T-helper 22 cell (primary cell): ENCODE data around the gene ANKRD35.
"Not testable (repeated sequence)": the region's sequence is repeated elsewhere in the genome, so short reads cannot be mapped to it uniquely, and the experiment has no call there.

Experiments
- DNase-seq: peaks from one replicate; pipeline ENCODE4 v3.0.0-alpha.2; 2020; ENCODE audit warnings: low read depth

ANKRD35 gene

DNA sequence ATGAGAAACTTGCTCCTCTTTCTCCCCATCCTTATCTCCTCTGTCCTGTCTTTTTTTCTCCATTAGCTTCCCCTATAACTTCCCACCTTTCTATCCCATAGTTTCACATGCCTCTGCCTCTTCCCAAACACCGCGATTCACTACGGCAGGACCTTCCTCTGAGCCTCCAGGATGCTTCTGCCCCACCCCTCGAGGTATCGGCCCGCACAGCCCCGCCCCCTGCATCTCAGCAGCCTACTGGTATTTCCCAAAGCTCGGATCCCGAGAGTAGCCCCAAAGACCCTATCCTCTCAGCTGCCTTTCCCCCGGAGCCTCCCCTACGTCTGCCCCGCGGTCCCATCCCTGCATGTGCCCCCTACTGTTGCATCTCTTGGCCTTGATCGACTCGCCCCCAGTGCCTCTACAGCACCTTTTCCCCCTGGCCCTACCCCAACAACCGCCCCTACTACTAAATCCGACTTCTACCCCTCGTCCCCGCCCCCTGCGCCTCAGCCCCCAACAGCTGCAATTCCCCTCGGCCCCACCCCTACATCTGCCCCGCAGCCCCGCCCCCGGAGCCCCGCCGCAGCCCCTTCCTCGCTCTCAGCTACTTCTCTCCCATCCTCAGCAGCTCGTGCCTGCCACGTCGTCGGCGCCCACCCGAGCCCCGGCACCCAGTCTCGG lies 27.3 kb downstream of the ANKRD35 start:
- DNase-seq: peak; percentile 67

DNA sequence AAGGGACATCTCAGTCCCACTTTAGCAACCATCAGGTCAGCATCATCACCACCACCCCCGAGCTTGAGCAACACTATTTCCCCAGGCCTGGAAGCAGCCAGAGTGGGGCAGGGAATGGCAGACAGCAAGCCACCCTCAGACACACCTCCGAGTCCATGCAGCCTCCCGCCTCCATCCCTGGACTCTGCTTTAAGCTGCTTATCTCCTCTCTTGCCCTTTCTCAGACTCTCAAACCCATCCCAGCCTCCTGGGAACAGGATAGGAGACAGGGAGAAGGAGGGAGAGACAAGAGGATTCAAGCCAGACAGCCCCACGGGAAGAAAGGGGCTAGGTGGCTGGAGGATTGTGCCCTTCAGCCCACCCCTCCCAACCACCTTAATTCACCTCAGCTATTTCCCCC lies 28.5 kb downstream of the ANKRD35 start:
- no peak for DNase-seq

DNA sequence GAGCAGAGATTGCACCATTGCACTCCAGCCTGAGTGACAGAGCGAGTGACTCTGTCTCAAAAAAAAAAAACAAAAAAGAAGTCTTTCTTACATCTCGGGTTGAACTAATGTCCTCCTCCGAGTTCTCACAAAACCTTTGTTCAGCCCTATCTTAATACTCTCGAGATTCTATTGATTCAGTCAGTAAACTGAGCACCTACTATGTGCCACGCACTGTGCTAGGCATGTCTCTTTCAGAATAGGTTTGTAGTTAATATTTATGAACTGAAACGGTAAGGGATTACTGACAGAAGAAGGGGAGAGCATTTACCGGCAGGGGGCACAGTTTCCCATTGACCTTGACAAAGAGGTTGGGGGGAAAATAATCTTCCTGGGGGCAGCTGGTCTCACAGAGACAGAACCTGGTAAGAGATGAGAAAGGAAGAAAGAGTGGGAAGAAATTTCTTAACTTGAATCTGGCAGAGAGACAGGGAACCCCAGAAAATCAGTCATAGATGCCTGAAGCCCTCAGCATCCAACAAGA lies 30.2 kb downstream of the ANKRD35 start:
- DNase-seq: no peak

DNA sequence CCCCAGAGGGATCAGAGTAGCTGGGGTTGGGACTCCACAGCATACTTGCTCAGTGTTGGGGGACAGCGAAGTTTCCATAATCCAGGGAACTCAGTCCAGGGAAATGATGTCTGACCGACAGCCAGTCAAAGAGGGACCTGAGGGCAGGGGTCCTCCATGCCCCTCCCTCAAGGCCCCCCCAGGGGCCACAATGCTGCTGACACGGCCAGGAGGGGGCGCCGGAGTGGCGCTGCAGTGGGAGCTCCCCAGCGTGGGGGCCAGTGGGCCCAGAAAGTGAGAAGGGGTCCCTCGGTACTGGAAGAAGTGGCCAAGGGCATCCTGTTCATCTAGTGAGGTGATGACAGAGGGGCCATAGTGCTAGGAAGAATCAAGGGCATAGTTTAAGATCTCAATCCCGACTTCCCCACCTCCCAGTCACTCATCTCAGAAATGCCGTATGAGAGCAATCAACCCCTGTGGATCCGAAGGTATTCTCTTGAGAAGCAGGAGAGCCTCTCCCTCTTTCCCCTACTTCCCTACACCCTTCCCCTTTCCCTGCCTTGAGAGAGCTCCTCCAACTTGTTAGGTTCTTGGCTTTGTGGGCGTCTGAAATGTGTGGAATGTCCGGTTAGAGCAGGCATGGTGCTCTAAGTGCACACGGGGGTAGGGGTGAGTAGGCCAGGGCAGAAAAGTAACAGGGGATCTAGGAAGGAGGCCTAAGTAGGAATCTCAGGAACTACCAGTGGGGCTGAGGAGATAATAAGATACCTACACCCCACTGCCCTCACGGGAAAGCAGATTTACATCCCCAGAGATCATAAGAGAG lies 36.1 kb downstream of the ANKRD35 start:
- DNase-seq: no peak

DNA sequence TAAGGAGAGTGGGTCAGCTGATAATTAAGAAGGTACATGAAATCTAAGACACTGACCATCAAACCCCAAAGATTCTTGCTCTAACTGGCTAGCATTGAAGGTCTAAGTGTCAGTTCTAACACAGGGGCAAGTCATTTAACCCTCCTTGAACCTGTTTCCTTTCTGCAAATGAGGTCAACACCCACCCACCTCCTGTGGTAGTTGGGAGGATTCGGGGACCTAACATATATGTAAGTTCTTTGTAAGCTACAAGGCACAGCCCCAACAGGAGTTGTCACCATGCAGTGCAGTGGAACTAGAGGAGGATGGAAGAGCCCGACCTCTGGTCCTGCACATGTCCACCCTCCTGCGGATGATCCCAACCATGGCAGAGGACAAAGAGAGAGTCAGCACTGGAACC lies 37.8 kb downstream of the ANKRD35 start:
- DNase-seq: no peak

DNA sequence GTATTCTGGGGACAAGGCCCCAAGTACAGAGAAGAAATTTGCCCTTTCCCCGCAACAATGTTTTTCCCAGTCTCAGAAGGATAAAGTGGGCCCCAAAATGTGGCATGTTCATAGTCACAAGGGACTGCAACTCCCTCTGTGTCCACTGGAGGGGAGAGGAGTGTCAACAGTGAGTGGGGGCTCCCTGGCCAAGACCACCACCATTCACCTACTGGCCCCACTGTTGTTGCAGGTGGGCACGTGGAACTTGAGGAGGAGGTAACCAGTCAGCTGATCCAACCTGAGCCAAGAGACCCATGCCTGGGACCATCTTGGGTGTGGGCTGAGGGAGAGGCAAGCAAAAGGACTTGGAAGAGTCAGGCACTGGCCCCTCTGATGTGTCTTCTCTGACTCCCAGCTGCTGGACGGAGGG lies 39.5 kb downstream of the ANKRD35 start:
- no peak for DNase-seq

DNA sequence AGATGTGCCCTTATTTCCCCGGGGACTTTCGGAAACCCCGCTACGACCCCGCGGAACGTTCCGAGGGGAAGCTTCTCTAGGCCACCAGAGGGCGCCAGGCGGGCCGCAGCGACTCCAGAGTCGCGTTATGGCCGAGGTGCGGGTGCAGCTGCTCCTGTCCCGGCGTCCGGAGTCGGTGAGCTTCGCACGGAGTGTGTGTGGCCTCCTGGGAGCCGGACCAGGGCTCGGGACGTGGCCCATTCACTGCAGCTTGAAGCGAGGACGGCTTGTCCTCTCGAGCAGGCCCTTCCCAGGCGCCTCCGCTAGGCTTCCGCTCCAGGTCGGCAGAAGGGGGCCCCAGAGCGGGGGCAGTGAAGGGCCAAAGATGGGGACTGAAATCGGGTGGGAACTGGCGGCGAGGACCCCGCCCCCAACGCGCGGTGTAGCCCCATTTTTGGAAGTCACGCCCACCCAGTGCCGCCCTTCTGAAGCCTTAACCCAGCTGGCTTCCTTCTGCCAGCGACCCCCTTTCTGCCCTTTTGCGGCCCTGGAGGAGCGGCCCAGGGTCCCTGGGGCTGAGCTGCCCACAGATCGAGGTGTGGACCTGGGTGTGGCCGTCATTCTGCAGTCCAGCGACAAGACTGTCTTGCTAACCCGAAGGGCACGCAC lies 40.0 kb downstream of the ANKRD35 start, which contains the start of gene NUDT17:
TSS of gene NUDT17 (plus strand) at position 117 of the 648 bp plus-strand sequence. CDS start at position 128, 11 bp downstream.
- DNase-seq: peak; percentile 53

DNA sequence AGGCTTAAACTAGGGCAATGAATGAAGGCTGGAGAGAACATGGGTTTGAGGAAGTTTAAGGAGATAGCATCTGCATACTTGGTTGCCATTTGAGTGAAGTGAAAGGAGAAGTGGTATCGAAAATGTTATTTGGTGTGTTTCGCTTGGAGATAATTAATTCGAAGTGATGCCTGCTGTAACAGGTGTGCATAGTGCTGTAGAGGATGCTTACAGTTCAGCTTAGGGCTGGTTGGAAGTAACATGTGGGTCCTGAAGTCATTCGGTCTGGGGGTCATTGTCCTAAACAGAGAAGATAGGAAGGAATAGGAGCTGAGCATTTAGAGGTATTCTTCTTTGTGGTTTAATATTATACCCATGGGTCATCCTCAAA lies 40.5 kb downstream of the ANKRD35 start:
- no peak for DNase-seq

DNA sequence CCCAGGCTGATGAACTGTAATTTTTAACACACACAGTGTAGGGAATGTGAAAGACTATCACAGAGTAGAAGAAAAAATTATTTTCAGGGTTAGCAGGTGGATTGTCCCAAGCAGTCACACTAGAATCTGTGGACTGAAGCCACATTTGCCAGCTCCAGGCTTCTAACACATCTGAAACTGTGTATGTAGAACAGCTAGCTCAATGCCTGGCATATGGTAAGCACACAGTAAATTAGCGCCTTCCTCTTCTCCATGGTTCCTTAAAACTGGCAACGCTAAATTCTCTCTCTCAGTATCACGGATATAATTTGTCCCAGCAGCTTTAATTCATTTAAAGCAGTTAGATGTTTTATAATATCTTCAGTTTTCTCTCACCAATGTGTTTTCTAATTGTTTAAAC lies 42.6 kb downstream of the ANKRD35 start:
- no peak for DNase-seq

DNA sequence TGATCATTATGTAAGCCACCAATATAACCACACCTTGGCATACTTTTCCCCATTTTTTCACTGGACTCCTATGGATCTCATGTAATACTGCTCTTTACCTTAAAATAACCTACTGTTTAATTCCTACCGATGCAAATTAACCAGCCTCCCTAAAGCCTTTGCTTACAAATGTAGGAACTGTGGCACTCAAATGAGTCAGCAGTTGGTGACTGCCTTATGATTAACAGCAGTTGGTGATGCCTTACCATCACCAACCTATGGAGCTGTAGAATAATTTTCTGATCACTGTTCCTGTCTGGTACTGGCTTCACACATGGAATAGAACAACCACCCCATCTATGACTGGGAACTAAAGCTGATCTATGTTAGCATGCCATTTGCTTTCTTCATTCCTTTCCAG lies 48.0 kb downstream of the ANKRD35 start:
- no peak for DNase-seq

DNA sequence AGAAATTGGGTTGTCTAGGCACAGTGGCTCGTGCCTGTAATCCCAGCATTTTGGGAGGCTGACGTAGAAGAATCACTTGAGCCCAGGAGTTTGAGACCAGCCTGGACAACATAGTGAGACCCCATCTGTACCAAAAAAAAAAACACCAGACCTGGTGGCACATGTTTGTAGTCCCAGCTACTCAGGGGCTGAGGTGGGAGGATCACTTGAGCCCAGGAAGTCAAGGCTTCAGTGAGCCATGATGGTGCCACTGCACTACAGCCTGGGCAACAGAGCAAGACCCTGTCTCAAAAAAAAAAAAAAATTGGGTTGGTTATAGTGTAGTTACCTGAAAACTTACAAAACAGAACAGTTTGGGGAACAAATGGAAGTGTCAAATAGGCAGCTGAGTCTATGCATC lies 54.9 kb downstream of the ANKRD35 start:
- DNase-seq: not testable (repeated sequence)

DNA sequence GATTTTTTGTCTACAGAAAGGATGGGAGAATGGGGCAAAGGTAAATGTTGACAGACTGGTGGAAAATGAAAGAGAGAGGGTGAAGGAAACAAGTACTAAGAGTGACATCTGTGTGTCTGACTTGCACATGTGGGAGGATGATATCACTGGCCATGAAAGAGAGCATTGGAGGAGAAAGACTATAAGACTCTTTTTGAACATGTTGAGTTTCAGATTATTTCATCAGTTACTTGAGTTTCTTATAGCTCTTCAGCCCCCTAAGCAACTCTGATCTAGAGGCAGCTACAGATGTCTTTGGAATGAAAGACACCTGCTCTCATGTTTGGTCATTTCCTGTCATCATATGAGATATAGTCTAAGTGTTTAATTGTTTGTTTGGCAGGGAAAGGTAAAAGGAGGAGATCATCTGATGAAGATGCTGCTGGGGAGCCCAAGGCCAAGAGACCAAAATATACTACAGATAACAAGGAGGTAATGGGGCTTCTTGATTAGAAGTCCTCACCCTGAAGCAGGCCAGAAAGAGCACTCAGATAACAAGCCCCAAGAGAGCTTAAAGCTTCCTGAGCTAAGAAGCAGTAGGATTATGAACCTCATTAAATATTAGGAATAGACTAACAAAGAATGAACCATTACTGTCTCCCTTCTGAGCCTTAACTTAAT lies 57.2 kb downstream of the ANKRD35 start:
- DNase-seq: no peak

DNA sequence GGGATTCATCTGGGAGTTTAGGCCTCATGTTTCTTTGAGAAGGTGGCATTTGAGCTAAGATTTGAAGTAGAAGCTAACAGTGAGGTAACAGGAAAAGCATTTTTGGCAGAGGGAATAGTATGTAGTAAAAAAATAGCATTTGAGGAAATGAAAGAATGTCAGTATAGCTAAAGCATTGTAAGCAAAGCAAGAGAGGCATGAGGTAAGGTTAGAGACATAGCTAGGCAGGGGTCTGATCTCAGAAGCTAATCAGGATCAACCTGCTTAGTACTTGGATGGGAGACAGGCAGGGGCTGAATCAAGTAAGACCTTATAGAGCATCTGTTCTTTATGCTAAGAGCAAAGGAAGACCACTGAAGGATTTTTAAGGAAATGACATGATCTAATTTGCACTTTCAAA lies 57.7 kb downstream of the ANKRD35 start:
- DNase-seq: no peak

DNA sequence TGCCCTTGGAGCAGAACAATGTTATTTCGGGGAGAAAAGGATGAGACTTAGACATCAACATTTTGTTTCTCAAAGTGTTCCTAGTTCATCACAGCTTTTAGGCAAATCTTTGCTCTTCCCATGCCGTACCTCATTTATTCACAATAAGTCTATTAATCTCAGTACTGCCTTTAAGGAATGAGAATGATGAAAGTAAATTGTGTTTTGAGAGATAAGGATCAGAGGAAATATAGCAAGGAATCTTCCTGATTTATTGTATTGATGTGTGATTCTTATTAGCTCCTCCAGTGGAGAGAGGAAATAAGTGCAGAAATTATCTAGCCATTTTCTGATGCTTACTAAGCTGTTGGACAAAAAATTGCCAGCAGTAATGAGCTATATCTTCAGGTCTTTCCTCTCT lies 59.6 kb downstream of the ANKRD35 start:
- DNase-seq: no peak

DNA sequence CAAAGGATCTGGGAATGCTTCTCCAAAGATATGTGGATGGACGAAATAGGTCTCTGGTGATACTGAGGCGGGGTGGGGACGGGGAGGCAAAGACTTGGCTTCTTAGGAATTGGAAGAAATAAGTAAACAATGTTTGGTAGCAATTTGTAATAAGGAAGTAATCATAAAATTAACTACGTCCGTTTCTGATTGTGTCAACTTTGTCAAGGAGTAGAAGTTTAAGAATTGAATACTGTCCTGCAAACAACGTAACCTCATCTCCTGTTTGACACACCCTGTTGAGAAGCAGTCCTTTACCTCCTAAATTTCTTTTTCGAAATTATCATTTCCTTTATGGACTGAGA lies 61.2 kb downstream of the ANKRD35 start:
- no peak for DNase-seq

DNA sequence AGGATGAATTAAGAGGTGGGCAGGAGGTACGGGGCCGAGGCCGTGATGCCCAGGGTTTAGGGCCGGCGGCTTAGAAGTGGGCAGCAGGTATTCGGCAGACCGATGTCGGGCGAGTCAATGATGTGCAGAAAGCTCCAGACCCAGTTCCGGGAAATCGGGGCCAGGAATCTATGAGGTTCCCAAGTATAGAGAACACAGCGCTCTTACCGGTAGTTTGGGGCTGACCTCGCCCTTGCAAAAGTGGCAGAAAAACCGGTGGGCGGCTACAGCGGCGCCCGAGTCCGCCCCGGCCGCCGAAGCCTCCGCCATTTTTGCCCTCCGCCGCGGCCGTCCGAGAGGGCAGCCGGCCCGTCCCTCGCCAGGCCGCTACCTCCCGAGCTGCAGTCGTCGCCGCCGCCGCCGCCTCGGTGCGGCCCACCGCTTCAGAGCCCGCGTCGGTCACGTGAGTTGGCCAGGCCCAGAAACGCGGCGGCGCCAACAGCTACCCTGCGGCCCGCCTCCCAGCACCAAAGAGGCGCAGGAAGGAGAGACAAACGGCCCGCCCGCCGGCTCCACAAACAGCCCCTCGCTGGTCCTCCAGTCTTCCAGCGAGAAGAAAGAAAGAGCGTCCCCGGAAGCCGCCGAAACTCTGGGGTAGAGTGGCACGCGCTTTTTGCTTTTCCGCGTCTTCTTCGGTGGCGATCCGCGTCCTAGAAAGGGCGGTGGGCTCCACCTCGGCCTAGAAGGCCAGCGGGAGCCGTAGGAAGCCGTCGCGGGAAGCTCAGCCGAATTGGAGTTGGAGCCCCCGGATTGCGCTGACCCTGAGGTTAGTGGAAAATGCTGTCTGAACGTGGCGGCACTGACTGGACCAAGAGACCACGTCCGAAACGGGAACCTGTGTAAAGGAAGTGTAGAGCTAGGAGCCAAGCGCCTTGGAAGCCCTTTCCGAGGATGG lies 61.8 kb downstream of the ANKRD35 start, which contains the start of the genes POLR3C and RNF115:
TSS of gene POLR3C (plus strand) at position 636 of the 934 bp plus-strand sequence. CDS start 1,577 bp downstream, outside the sequence.
TSS of gene RNF115 (minus strand) at position 531 of the 934 bp plus-strand sequence. CDS start at position 309, 222 bp downstream.
- peak; percentile 84 for DNase-seq

DNA sequence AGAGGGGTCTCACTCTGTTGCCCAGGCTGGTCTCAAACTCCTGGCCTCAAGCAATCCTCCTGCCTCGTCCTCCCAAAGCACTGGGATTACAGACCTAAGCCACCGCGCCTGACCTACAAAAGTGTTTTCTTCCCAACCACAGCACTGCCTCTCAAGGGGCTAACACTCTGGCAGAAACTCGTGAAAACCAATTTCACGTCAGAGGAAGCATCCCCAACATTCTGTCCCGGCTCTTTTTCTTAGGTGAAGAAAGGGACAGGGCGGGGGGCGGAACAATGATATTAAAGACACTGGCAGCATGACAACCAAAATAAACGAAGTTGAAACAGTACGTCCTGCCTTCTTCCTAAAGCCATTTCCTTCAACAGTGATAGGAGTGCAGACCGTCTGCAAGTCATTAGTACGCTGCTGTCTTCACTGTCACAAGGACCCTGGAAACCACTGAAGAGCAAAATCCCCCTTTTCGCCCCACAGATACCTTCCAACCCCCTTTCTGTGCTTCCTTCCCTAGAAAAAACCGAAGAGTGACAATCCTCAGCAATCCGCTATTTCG lies 62.8 kb downstream of the ANKRD35 start:
- DNase-seq: not testable (repeated sequence)

DNA sequence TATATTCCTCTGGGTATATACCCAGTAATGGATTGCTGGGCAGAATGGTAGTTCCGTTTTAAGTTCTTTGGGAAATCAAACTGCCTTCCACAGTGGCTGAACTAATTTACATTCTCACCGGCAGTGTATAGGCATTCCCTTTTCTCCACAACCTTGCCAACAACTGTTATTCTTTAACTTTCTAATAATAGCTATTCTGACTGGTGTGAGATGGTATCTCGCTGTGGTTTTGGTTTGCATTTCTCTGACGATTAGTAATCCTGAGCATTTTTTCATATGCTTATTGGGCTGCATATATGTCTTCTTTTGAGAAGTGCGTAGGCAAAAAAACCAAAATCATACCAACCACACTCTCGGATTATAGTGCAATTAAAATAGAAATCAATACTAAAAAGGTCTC lies 67.6 kb downstream of the ANKRD35 start:
- not testable (repeated sequence) for DNase-seq
